Posterior cingulate gyrus (tissue), 11 donors: ENCODE data around the gene MEGF6.

ENCODE experiments used
- DNase-seq, 10 donors: peaks; one replicate each; pipeline versions ENCODE4 v3.0.0 to v3.0.0-alpha.2; 2020 to 2021; ENCODE audit warnings: mixed read lengths in 3 of 10
- intact Hi-C: fragments of 100-400 bp; cut with DNase I; formaldehyde crosslinking; loops from one replicate; pipeline ENCODE4 v1.15.1; 2023

The MEGF6 gene

DNA sequence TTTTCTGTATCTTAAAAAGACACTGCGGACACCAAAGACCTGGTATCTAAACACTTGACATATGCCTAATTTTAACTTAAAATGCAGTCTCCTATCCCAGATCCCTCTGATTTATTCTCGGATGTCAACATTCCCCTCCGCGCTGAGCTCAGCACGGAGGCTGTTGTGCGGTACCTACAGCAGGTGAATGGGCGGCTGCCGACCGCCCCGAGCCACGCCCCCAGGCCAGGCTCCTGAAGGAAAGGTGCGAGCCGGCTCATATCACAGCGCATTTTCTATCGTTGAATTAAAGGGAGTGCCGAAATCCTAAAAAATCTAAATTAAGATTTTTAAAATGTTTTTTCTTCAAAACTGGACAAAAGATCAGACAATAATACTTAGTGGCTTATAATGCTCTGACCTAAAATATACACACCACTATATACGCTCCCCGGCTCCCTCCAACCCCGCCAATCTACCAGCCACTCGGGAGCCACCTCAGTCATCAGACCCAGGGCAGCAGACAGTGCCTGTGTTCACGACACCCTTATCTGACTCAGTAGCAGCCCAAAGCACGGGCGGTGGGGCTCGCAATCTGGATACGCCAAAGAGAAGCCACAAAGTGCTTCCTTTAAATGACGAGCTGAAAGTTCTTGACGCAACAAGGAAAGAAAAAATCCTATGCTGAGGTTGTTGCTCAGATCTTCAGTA is 34.5 kb upstream of the MEGF6 start:
- DNase-seq, result peak in 3 of 10 donors; percentile 37 to 61 (median 55)
- intact Hi-C loops, result no loop called here

DNA sequence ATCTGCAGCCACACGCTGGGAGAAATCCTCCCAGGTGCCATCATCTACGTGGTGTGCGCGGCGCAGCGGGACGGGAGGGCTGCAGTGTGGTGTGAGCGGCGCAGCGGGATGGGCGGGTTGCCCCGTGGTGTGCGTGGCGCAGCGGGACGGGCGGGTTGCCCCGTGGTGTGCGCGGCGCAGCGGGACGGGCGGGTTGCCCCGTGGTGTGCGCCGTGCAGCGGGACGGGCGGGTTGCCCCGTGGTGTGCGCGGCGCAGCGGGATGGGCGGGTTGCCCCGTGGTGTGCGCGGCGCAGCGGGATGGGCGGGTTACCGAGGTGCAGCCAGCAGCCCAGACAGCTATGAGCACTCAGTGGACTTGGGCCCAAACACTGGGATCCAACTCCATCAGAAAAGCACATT is 33.9 kb upstream of the MEGF6 start:
- DNase-seq, result peak in 4 of 10 donors; percentile 11 to 58 (median 47)
- intact Hi-C loops, result no loop called here

DNA sequence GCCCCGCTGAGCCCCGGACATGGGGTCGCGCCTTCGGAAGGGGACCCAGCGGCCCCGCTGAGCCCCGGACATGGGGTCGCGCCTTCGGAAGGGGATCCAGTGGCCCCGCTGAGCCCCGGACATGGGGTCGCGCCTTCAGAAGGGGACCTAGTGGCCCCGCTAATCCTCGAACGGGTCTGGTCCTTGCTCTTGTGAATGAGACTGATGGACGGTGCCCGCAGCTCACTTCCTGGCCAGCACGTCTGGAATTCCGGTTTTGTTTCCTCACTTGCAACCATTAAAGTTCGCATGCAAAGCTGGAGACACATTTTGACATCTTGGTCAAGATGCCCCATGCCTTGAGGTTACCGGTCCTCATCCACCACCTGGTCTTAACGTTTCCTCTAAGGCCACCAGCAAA is 33.0 kb upstream of the MEGF6 start:
- intact Hi-C loops, result no loop called here
- DNase-seq, result peak in 2 of 10 donors; percentile 17 to 50

DNA sequence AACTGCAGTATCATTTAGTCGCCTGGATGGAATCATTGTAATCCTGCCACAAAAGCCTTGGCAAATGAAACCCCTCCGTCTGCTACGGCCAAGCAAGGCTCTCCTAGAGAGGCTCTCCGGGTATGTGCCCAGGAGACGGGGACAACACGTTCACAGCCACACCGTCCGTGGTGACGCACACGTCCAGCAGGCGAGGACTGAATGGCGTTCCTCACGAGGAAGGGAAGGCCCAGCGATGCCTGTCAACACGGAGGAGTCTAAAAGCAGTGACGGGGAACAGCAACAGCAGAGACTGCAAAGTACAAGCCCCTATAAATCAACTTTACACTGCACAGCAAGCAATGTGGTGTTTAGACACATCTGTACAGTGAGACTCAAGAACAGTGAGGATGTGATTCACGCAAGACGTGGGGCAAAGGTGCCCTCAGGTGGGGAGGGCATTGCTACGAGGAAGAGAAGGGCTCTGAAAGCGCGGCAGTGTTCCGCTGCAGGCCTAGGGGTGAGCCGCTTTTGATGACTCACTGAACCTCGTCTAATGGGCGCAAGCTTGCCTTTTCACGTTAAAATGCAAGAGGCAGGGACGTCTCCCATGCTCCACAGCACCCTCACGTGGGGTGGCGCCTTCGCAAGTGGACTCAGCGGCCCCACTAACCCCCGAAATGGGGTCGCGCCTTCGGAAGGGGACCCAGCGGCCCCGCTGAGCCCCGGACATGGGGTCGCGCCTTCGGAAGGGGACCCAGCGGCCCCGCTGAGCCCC is 31.8 kb upstream of the MEGF6 start:
- DNase-seq, result peak in 3 of 10 donors; percentile 40 to 66 (median 51)
- intact Hi-C loops, result no loop called here

DNA sequence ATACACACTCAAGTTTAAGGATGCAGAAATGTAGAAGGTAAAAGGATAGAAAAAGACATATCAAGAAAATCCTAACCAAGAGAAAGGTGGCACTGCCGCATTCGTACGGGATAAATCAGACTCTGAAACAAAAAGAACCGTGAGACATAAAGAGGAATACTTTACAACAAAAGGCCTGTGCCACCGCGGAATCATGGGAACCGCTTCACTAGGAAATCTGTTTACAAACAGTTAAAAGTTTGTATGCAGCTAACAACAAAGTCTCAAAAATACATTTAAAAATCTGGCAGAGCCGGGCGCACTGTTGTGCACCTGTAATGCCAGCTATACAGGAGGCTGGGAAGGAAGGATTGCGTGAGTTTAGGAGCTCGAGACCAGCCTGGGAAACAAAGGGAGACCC is 30.5 kb upstream of the MEGF6 start:
- DNase-seq, result peak in 2 of 10 donors; percentile 53 to 67

DNA sequence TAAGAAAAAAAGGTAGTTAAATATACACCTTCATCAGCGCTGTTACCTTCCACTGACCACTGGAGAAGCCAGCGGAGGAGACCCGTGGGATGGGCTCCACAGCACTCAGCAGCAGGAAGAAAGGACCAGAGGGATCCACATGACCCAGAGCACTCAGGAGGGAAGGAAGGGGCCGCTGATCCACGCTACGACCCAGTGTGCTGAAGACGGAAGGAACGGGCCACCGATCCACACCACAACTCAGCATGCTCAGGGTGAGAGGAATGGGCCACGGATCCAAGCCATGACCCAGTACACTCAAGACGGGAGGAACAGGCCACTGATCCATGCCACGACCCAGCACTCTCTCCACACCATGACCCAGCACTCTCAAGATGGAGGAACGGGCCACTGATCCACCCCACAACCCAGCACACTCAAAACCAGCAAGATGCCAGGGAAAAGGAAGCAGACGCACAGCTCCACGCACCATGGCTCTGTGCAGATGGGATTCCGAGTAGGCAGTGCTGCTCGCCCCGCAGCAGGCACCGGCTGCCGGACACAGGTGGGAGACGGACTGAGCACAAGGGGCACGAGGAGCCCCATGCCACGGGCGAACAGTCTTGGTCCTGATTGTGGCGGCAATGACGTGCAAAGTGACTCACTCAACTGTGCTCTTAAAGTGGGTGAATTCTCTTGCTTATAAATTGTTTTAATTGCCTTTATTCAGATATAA is 29.9 kb upstream of the MEGF6 start:
- intact Hi-C loops, result no loop called here
- DNase-seq, result peak in 3 of 10 donors; percentile 59 to 63 (median 62)

More for the DNA sequence above, 30.5 kb upstream of the MEGF6 start:
- intact Hi-C loops, result no loop called here

DNA sequence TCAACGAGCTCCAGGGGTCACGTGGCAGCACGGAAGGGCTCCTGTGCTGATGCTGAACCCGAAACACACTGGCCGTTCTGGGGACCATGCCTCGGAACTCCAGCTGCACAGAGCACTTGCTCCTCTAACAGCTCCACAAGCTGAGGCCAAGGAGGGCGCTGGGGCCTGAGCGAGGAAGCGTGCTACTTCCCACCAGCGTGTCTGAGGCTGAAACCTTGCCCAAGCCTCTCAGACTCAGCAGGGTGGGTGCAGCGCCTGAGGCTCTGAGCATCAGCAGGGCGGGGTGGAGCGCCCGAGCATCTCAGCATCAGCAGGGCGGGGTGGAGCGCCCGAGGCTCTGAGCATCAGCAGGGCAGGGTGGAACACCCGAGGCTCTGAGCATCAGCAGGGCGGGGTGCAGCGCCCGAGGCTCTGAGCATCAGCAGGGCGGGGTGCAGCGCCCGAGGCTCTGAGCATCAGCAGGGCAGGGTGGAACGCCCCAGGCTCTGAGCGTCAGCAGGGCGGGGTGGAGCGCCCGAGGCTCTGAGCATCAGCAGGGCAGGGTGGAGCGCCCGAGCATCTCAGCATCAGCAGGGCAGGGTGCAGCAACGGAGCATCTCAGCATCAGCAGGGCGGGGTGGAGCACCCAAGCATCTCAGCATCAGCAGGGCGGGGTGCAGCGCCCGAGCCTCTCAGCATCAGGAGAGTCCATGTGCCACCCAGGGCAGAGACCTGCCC is 29.0 kb upstream of the MEGF6 start:
- intact Hi-C loops, result no loop called here
- peak in 3 of 10 donors; percentile 45 to 69 (median 60) for DNase-seq

DNA sequence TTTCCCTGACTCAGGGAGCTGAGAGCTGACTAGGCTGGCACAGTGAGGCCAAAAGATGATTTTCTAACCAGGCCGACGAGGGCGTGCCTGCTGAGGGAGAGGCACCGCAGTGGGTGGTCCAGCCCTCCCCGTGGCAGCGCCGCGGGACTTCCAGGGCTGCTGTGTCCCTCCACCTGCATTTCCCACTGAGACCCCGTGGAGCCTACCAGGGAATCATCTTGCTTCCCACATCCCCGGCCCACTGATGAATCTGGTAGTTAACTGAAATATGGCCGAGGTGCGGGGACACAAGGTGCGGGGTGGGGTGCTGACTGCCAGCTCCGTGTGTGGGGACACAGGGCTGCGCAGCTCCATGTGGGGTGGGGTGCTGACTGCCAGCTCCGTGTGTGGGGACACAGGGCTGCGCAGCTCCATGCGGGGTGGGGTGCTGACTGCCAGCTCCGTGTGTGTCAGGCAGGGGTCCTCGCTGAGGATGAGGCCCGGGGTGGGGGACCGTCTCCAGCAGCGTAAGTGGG is 28.1 kb upstream of the MEGF6 start:
- intact Hi-C loops, result no loop called here
- peak in 3 of 10 donors; percentile 54 to 75 (median 57) for DNase-seq

DNA sequence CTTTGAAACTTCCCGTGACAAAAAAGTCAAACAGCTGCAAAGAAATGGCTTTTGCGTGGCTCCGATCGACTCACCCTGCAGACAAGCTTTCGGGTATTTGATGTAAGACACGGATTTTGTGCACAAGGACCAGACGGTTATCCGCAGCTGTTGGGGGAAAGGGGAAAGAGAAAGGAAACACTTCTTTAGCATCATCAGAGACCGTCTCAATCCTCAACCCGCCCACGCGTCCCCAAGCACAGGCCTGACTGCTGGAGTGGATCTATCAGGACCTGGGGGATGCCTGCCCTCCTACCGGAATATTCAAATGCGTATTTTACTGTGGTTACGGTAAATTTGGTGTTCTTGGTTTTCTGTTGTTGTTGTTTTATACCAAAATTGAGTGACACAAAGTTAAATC is 27.4 kb upstream of the MEGF6 start:
- DNase-seq, result peak in 2 of 10 donors; percentile 3 to 46
- intact Hi-C loops, result no loop called here

DNA sequence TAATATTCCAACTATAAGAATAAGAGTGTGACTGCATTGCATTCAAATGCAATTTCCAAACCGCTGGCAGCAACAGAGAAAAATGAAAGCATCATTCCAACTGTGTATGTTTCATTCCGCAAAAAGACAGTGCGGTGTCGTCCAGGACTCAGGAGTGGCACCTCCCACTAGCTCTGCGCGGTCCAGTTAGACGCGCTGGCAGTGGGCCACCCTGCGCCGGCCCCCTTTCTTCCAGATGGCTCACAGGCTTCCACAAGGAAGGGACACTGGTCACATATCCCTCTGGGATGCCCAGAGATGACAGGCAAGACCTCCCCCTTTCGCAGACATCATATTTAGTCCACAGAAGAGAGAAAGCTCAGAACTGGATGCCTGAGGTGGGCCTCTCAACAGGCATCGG is 26.7 kb upstream of the MEGF6 start:
- peak in 2 of 10 donors; percentile 37 to 52 for DNase-seq

DNA sequence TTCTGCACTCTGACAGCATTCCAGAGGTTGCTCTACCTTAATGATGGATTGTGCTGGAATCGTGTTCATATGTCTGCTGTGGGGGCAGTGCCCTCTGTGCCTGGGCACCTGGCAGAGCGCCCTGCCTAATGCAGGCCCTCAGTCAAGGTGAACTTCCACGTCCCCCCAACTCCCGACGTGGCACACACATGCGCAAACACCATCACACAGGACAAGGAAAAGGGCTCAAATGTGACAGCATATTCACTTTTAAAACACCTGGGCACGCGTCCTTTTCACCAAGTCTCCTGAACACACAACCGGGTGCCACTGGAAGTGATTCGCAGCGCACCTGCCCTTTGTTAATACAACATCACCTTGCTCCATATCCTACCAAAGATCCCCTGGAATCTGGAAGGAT is 25.2 kb upstream of the MEGF6 start:
- DNase-seq, result peak in 3 of 10 donors; percentile 24 to 57 (median 36)
- intact Hi-C loops, result no loop called here

More for the DNA sequence above, 26.7 kb upstream of the MEGF6 start:
- intact Hi-C loops, result no loop called here

DNA sequence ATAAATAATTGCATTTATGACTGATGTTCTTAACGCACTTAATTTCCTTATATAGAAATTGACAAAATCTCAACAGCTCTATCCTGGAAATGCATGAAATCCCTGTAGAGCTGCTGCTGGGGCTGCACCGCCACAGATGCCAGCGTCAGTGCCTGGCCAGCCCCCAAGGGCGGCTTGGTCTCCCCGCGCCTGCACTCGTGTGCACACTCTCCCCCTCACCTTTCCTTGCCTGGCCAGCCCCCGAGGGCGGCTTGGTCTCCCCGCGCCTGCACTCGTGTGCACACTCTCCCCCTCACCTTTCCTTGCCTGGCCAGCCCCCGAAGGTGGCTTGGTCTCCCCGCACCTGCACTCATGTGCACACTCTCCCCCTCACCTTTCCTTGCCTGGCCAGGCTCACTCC is 24.8 kb upstream of the MEGF6 start:
- peak in 2 of 10 donors; percentile 38 to 52 for DNase-seq
- intact Hi-C loops, result no loop called here

DNA sequence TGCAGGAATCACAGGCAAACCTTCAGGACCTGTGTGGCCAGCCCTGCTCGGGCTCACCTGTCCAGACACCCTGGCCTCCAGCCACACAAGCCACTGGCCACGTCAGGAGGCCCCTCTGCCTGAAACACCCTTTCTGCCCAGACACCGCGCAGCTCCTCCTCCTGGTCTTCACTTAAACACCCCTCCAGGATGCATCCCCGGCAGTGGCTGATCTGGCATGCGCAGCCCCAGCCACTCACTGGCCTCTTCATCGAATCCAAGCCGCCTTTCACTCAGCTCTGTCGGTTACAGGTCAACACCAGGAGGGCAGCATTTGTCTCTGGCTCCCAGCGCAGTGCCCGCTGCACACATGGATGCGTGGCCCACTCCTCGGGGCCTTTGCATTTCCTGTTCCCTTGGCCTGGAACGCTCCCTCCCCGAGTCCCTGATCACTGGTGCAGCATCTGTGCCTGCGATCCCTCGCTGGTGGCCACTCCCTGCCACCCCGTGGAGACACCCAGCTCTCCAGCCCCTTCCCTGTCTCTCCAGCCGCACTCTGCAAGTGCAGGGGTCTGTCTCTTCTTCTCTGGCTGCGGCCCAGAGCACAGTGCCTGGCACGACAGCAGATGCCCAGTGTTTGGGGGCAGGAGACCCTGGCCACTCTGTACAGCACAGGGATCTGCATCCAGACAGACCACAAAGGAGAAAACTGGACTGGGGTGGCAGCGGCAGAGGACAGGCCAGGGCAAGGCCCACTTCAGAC is 22.9 kb upstream of the MEGF6 start:
- intact Hi-C loops, result no loop called here
- peak in 4 of 10 donors; percentile 10 to 73 (median 52) for DNase-seq

DNA sequence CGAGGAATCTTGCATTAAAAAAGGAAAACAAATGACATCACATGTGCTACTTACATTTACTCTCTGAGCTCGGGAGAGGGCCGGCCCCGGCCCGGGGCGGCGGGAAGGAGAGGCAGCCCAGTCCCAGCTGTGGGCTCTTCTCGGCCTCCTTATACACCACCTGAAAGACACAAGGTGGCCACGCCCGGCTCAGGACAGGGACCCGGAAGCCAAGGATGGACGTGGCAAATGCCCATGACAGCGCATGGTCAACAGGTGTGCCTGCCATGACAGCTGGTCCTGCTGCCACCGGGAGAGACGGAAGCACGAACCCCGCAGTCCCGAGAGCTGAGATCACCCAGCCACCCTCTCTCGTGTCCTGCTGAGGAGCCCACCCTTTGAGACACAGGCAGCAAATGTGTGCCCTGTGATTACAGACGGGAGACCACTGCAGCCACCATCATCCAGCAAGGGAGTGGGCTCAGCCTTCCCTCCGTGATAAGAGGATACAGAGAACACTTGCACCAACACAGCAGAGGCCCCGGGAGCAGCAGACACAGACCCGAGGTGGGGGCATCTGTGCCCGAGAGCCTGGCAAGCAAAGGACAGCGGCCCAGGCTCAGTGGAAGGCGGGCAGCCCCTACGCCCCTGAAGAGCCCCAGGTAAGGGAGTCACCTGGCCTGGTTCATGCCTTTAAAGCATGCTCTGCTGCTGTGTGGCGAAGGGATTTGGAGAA is 22.2 kb upstream of the MEGF6 start:
- intact Hi-C loops, result no loop called here
- peak in 4 of 10 donors; percentile 10 to 69 (median 41) for DNase-seq

DNA sequence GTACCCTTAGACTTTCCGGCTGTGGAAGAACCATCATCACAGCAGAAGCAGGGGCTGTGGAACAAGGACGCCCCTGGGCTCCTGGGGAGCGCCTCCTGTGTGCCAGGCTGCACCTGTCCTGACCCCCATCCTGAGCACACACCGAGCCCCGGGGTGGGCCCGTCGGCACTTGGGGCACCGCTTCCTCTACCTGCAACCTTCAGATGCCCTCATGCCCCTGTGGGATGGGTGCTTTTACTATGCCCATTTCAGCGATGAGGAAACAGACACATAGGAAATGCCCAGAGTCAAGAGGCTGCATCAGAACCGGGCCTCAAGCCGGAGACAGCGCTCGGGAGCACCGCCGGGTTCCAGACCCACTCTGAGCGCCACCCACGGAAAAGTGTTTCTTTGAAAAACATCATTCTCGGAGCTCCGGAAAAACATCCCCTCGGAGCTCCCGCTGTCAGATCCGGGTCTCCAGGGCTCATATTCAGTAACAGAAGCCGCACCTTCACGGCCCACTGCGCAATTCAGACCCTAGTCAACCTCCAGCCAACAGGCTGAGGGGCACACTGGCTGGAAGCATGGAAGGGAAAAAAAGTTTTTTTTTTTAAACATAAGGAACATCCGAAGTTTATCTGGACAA is 21.5 kb upstream of the MEGF6 start:
- intact Hi-C loops, result no loop called here
- peak in 3 of 10 donors; percentile 6 to 59 (median 50) for DNase-seq

DNA sequence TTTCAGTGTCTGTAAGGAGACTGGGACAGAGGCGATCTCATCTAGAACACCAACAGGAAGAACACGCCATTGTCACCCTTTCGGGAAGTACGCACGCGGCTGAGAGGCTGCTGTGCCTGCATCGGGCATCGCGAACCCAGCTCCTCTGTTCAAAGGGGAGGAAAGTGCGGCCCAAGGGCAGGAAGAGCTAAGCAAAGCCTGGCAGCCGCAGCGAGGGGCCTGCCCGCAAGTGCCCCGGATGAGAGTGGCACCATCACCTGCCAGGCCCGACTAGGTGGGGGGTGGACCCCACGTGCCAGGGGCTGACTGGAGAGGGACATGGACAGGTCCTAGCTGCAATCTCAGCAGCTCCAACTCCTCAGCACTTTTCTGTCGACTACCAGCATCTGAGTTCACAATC is 21.0 kb upstream of the MEGF6 start:
- DNase-seq, result peak in 3 of 10 donors; percentile 12 to 80 (median 44)
- intact Hi-C loops, result no loop called here

DNA sequence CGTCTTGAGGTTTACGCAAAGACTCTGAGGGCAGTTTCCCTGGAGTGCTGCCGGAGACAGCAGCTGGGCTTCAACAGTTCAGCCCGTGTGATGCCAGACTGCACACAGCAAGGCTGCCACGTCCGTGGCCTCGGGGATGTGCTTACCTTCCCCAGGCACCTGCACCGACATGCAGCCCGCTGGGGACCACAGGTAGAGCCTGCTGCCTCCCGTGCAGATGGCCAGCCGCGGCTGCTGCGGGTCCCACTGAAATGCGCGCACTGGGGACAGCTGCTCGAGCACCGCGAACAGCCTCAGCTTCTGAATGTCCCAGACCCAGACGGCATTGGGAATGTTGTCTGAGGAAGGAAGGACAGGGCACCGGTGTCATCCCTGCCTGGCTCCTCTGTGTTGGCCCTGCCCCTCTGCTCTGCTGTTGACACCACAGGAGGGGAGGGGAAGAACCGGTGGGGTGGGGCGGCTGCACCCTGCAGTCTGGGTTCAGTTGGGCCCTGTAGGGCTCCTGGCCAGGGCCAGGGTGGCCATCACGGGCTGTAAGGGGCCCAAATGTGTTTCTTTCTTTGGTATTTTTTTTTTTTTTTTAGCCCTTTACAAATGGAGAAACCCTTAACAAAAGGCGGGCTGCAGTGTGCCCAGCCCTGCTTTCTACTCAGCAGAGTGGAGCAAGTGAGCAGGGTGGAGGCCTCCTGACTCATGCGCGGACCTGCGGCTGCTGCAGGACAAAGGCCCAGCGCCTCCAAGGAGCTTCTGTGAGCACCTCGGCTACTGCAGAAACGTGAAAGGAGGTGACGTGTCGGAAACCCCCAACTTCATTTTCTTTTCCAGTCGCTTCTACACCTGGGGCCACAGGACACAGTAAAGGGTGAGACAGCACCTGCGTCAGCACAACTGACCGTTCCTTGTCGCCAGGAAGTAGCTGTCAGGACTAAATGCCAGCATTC is 20.3 kb upstream of the MEGF6 start:
- DNase-seq, result peak in 4 of 10 donors; percentile 4 to 65 (median 52)
- intact Hi-C loops, result no loop called here
